GM18909 (cell line): ENCODE measurements around the gene MLN.
A peak's percentile ranks its signal among the peaks of the same experiment; 100 is the strongest.

Experiments
- ATAC-seq: cut with Tn5 transposase; IDR thresholded peaks from one replicate; pipeline ENCODE4 v1.9.1; 2021; ENCODE audit warnings: mild to moderate bottlenecking; ENCODE audit not compliant: unreplicated experiment, poor library complexity

MLN gene

DNA sequence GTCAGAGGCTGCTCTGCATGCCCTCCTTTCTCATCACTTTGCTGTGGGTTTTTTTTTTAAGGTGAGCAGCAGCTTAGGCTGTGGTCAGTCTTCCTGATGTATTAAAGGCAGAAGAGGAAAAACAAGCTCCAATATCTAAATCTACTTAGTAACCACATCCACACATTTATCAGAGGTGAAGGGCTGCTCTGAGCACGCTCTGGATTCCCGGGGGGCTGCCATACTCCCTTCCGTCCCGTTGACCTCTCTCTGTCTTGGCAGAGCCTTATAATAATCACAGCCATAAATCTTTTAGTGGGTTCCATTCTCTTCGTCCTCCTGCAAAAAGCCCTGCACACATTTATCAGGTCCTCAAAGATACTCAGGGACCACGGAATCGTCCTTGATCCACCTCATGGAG, 12.2 kb downstream of the MLN start:
- ATAC-seq, result no peak

GRCh38 chr6:33790910-33791309, 12.9 kb downstream of the MLN start:
- ATAC-seq, result no peak

DNA sequence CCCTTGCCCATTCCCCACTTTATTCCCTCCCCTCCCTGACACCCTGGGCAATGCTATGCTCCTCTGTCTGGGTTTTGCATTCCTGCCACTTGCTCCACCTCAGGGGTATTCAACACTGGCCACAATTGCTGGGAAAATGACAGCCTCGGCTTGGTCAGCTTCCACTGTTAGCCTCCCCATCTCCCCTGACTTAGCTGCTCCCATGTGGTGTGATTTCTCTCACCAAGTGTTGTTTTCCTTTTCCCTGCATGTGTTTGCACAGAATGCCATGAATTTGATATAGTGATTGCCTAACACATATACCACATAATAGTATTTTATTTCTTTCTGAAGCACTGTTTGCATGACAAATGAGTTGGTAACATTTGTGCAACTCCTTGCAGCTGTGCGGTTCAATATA, 13.4 kb downstream of the MLN start:
- ATAC-seq, result no peak

DNA sequence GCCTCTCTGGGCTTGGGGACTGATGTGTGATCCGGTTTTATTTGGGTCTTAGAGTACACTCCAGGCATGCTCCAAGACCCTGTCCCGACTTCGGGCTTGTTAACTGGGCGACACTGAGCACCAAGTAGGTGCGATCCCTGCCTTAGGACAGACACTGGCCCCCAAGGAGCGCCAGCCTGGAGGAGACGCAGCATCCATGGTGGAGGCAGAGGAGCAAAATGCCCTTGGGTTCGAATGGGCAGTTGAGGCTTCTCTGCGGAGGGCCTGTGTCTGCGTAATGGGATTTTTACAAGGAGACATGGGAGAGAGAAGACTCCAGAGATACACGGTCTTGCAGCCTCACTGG, 14.3 kb downstream of the MLN start:
- ATAC-seq, result no peak

DNA sequence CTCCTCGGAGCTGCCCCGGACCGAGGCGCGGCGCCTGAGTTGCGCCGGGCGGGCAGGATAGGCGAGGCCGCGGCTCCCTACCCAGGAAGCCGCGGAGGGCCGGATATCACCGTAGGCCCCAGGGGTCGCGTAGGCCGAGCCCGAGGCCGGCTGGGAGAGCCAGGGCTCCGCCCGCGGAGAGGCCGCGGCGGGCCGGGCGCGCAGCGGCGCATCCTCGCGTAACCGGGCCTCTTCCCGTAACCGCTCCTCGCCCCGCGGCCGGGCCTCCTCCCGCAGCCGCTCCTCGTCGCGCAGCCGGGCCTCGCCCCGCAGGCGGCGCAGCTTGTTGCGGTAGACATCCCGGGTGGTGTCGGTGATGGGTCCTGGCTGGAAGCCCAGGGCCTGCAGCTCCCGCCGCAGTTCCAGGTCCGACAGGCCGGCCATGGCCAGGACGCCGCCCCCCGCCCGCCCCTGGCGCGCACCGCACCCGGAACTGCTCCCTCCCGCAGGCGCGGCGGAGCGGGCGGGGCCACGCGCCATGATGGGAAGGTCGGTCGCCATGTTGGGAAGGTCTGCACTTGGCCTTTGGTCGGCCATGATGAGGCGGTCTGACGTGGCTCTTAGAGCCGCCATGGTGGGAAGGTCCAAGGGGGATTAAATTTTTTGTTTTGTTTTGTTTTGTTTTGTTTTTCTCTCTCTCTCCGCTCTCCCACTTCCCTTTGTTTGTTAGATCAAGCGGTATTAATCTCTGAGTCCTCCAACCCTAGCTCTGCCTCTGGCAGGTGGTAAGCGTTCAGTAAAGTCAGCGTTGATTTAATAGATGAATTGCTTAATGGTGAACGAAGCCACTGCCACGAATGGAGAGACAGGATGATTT, 14.9 kb downstream of the MLN start, which contains the start of gene LEMD2:
TSS of gene LEMD2 (minus strand) at position 437 of the 856 bp plus-strand sequence. CDS start at position 423, 14 bp downstream.
- peak; percentile 89 for ATAC-seq

DNA sequence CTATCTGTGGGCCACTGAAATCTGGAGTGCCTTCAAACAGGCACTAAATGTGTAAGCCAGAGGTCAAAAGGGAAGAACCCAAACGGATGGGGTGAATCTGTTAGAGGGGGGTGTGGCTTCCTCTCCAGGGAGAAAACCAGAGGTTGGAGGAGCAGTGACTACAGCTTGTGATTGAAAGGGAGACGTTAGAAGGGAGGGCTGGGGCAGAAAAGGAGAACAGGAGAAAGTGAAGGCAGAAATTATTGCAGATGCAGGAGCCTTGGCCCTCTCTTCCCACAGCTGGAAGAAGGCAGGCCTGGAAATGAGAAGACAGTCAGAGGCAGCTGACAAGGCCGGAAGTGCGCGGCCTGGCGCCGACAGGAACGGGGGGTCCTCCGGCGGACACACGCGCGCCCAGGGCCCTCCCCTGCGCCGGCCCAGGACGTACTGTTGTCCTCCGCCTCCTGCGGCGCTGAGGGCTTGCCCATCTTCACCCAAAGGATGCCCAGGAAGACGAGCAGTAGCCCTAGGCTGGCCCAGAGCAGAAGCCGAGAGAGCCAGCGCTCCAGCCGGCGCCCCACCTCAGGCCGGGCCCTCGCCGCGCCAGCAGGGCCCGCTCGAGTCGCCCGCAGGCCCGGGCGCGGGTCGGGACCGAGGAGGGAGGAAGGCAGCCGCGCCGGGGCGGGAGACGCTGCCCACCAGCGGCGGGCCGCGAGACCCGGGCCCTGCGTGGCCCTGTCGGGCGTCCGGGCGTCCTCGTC, 15.7 kb downstream of the MLN start:
- peak; percentile 42 for ATAC-seq

- no peak for ATAC-seq
Measured at GRCh38 chr6:33787346-33787953, 16.4 kb downstream of the MLN start.

GRCh38 chr6:33786736-33787135, 17.1 kb downstream of the MLN start:
- ATAC-seq, result no peak

GRCh38 chr6:33785778-33786177, 18.0 kb downstream of the MLN start:
- no peak for ATAC-seq

- no peak for ATAC-seq
Measured at GRCh38 chr6:33784787-33785186, 19.0 kb downstream of the MLN start.

GRCh38 chr6:33783781-33784520, 19.9 kb downstream of the MLN start:
- ATAC-seq, result no peak

- ATAC-seq, result no peak
Measured at GRCh38 chr6:33782561-33782960, 21.2 kb downstream of the MLN start.

DNA sequence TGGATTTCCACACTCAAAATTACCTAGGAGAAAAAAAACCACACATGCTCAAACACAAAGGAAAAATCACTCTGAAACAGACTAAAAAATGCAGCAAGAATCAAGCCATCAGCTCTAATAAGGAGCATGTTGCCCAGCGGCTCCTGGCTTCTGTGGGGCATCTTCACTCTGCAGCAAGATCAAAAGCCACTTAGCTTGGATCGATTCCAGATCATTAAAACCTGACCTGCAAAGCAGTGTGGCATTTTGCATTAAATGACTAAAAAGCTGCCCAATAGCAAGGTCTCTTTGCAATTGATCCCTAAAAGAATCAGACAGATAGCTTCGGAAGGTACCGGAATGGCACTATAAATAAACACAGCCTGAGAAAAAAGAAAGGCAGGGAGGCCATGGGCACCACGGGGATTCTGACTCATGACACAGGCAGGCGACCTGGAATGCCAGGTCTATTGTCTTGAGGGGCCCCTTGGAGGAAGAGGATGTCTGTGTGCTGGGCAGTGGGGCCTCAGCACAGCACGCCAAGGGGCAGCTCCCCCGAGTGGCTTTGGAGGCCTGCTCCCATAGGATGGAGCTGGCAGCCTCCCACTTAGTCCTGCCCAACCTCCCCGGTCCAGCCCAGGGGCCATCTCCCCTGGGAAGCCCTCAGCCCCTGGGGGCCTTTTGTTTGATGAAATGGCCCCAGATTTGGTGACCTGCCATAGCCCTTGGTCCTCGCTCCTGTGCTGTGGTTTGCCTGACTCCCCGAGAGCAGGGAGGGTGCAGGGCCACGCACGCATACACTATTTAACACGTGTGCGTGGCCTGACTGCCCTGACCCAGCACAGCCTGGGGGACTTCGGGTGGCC, 22.4 kb downstream of the MLN start:
- ATAC-seq, result no peak

GRCh38 chr6:33779895-33780294, 23.9 kb downstream of the MLN start:
- ATAC-seq, result no peak

- no peak for ATAC-seq
Measured at GRCh38 chr6:33779290-33779689, 24.5 kb downstream of the MLN start.

- no peak for ATAC-seq
Measured at GRCh38 chr6:33778444-33779121, 25.2 kb downstream of the MLN start.

DNA sequence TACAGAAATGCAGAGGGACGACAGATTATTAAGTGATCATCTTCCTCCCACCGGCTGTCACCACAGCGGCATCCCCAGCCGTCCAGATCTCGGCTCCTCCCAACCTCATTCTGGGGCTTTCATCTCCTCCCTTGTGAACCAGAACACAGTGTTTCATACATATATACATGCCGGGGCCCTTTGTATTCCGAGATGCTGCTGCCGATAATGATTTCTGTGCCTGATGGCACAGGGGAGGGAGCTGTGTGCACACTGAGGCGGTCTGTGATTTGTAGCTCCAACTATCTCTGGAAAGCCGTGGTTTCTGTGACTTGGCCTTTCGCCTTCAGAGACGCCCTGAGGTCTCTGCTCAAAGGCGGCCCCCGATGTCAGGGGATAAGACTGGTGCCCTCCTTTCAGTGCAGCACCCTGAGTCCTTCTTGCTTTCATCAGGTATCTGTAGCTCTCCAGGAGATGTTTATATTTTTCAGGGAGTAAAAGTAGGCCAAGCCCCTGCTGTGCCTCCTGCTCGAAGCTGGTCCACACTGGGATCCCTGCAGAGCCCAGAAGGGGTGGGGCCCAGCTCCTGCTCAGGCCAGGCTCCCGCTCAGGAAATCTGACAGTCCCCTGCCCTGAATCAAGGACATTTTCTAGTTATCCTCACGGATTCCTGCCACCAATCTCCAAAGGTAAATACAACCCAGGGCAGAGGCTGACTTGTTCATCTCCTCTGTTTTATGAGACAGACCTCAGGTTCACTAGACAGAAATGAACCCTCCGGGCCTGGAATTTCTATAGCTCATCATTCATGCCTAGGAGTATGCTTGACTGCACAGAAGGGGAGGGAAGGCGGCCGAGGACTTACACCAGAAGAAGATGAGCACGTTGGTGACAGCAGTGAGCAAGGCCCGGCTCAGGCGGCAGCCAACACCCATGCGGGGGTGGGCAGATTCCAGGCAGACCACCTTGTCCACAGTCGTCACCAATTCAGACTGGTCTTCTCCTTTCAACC, 26.1 kb downstream of the MLN start:
- ATAC-seq, result no peak

- ATAC-seq, result no peak
Measured at GRCh38 chr6:33776764-33777163, 27.0 kb downstream of the MLN start.
